Measurements from ENCODE around the gene BNC2. TPM values are rescaled to one million over a fixed set of nuclear protein-coding genes. Genes with fewer than 3 reads are reported as not detected.
"Not testable (repeated sequence)": the region's sequence is repeated elsewhere in the genome, so short reads cannot be mapped to it uniquely, and the experiment has no call there.

The BNC2 gene
- total and polyA plus RNA-seq, 4 donors, result 3.1 to 51.2 (median 16.9) TPM

DNA sequence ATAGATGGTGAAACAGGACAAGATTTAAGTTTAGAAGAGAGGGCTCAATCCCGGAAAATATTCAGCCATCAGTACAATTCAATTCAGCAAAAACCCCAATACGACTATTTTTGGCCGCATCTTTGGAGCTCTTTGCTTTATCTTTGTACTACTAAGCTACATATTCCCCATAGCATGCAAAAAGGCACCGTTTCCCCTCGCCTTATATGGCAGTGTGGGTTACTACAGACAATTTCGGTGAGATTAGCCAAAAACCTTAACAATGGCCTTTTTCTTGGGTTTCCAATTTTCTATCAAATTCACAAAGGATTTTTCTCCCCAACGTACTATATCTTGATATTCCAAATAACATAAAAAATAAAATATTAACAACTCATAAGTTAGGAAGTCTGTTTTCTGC, 382.6 kb downstream of the BNC2 start:
- H3K36me3 ChIP-seq (ENCODE audit: control insufficient read depth, insufficient read depth, low read length), result no peaks in the 10 kb centered on the region
- no CpG with 5 or more reads among the region's 7 CpGs for WGBS (ENCODE audit: insufficient coverage)
- no peaks in the 10 kb centered on the region for H3K27me3 ChIP-seq (ENCODE audit: control insufficient read depth, insufficient read depth, low read length)
- H3K9me3 ChIP-seq (ENCODE audit: control insufficient read depth, insufficient read depth, low read length), result no peaks in the 10 kb centered on the region
- no peak overlapping the region for H3K4me3 ChIP-seq (ENCODE audit: low read depth, low read length)
- H3K27ac ChIP-seq (ENCODE audit: low read depth, low read length), result no peak overlapping the region
- no peak for DNase-seq (ENCODE audit: low read depth in 4 of 6, low spot score in 6 of 6)
- no peaks in the 10 kb centered on the region for H3K4me1 ChIP-seq (ENCODE audit: control insufficient read depth, insufficient read depth, low read length)

DNA sequence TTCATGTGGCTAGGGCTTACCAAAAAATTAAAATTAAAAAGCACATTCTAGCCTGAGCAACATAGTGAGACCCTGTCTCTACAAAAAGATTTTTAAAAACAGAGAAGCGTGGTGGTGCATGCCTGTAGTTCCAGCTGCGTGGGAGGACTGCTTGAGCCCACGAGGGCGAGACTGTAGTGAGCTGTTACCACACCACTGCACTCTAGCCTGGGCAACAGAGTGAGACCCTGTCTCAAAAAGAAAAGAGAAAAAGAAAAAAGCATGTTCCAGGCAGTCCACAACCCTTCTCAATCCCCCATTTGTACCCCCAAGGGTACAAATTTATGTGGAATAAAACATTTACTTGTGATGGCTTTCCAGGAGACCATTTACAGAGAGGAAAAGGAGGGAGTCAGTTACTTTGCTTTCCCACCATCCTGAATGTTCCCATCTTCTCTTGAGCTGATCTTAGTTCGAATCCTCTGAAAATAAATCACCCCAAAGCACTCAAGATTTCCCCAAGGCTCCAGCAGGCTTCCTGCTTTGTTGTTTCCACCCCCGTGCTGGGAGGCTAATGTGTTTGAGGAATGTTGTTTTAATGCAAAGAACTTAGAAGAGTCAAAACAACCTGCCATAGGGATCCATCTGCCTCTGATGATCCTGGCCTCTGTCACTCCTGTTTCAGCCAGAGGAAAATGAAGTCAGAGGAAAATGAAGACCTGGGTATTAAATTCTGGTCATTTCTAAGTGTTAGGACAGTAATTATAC, 384.7 kb downstream of the BNC2 start:
- Histone ChIP-seq H3K27ac (ENCODE audit: low read depth, low read length) (no peak overlapping the region), H3K4me3 (ENCODE audit: low read depth, low read length) (no peak overlapping the region), H3K27me3 (ENCODE audit: control insufficient read depth, insufficient read depth, low read length) (no peaks in the 10 kb centered on the region), H3K4me1 (ENCODE audit: control insufficient read depth, insufficient read depth, low read length) (no peaks in the 10 kb centered on the region), H3K9me3 (ENCODE audit: control insufficient read depth, insufficient read depth, low read length) (no peaks in the 10 kb centered on the region), H3K36me3 (ENCODE audit: control insufficient read depth, insufficient read depth, low read length) (no peaks in the 10 kb centered on the region)
- DNase-seq (ENCODE audit: low read depth in 4 of 6, low spot score in 6 of 6), result no peak
- 90% methylated on average over 2 of the region's 6 CpGs for WGBS (ENCODE audit: insufficient coverage)

DNA sequence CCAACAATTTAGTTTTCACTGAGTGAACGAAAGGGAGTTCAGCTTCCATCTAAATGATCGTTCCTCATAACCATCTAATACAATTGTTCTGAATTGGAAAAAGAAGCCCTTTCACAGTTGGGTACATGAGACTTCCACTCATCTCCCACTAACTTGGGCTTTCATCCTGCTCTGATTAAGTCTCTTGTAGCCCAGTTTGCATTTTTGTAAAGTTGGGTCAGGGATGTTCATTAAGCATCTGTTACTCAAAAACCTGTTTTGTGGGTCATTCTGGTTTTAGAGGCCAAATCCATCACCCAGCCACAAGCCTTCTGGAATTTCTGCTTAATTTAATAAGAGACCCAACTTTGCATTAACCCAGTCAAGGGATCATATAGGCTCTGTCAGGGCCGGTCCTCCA, 385.3 kb downstream of the BNC2 start:
- WGBS (ENCODE audit: insufficient coverage), result 71% methylated on average over 1 of the region's 3 CpGs
- Histone ChIP-seq H3K9me3 (ENCODE audit: control insufficient read depth, insufficient read depth, low read length) (no peaks in the 10 kb centered on the region), H3K4me1 (ENCODE audit: control insufficient read depth, insufficient read depth, low read length) (no peaks in the 10 kb centered on the region), H3K27ac (ENCODE audit: low read depth, low read length) (no peak overlapping the region), H3K27me3 (ENCODE audit: control insufficient read depth, insufficient read depth, low read length) (no peaks in the 10 kb centered on the region), H3K4me3 (ENCODE audit: low read depth, low read length) (no peak overlapping the region), H3K36me3 (ENCODE audit: control insufficient read depth, insufficient read depth, low read length) (no peaks in the 10 kb centered on the region)
- DNase-seq (ENCODE audit: low read depth in 4 of 6, low spot score in 6 of 6), result no peak

DNA sequence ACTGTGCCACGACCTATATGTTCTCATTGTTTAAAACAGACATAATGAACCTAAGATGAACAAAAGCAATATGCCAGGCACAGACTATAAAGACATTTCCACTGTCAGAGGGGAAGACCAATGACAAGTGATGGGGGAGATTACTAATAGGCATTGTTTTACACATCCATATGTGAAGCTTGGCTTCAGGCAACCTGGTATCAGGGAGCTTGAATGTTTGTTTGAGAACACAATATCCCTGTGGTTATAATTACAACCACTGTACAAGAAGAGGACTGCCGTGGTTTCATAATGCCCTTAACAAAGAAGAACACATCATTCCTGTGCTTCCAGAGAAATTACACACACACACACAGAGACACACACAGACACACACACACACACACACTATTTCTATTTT, 385.7 kb downstream of the BNC2 start:
- no peaks in the 10 kb centered on the region for H3K4me1 ChIP-seq (ENCODE audit: control insufficient read depth, insufficient read depth, low read length)
- WGBS (ENCODE audit: insufficient coverage), result 67% methylated on average over 1 of the region's 2 CpGs
- no peak overlapping the region for H3K4me3 ChIP-seq (ENCODE audit: low read depth, low read length)
- no peaks in the 10 kb centered on the region for H3K9me3 ChIP-seq (ENCODE audit: control insufficient read depth, insufficient read depth, low read length)
- no peaks in the 10 kb centered on the region for H3K36me3 ChIP-seq (ENCODE audit: control insufficient read depth, insufficient read depth, low read length)
- H3K27me3 ChIP-seq (ENCODE audit: control insufficient read depth, insufficient read depth, low read length), result no peaks in the 10 kb centered on the region
- H3K27ac ChIP-seq (ENCODE audit: low read depth, low read length), result no peak overlapping the region
- peak in 1 of 6 donors; percentile 48 for DNase-seq (ENCODE audit: low read depth in 4 of 6, low spot score in 6 of 6)

DNA sequence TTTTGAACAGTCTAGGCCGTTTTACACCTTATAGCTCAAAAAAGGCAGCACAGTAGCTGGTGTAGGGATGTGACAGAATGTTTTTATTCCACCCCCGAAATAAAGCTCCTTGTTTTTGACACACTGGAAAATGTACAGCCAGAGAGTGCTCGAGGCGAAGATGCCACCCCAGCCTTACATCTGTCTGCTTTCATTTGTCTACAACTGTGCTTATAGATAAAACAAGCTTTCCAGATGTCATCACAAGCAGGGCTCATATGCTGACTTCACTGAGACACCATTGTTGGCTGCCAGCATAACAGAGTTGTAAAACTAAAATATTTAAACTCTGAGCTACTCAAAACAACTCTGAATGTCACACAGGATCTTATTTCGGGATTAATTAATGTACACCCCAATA, 386.3 kb downstream of the BNC2 start:
- H3K9me3 ChIP-seq (ENCODE audit: control insufficient read depth, insufficient read depth, low read length), result no peaks in the 10 kb centered on the region
- H3K36me3 ChIP-seq (ENCODE audit: control insufficient read depth, insufficient read depth, low read length), result no peaks in the 10 kb centered on the region
- WGBS (ENCODE audit: insufficient coverage), result 71% methylated on average over 2 of the region's 5 CpGs
- H3K4me3 ChIP-seq (ENCODE audit: low read depth, low read length), result no peak overlapping the region
- peak in 1 of 6 donors; percentile 76 for DNase-seq (ENCODE audit: low read depth in 4 of 6, low spot score in 6 of 6)
- no peaks in the 10 kb centered on the region for H3K4me1 ChIP-seq (ENCODE audit: control insufficient read depth, insufficient read depth, low read length)
- no peaks in the 10 kb centered on the region for H3K27me3 ChIP-seq (ENCODE audit: control insufficient read depth, insufficient read depth, low read length)
- H3K27ac ChIP-seq (ENCODE audit: low read depth, low read length), result no peak overlapping the region

DNA sequence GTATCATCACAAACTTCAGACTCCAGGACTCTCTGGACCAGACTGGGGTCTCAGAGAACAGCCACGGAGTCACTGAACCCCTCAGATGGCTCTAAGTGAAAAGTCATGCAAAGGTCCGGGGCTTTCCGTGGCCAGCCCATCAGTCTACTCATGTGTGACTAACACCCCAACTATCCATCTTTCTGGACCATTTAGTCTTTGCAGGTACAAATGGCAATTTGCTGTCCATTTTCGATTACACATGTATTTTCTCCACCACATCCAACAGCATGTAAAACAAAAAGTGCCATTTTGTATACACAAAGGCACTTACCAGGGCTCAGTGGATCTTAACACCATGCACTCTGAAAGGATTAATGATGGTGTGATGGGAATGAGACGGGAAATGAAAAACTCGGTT, 387.7 kb downstream of the BNC2 start:
- no peaks in the 10 kb centered on the region for H3K27me3 ChIP-seq (ENCODE audit: control insufficient read depth, insufficient read depth, low read length)
- no peak overlapping the region for H3K4me3 ChIP-seq (ENCODE audit: low read depth, low read length)
- no peaks in the 10 kb centered on the region for H3K9me3 ChIP-seq (ENCODE audit: control insufficient read depth, insufficient read depth, low read length)
- DNase-seq (ENCODE audit: low read depth in 4 of 6, low spot score in 6 of 6), result no peak
- no peaks in the 10 kb centered on the region for H3K36me3 ChIP-seq (ENCODE audit: control insufficient read depth, insufficient read depth, low read length)
- no peaks in the 10 kb centered on the region for H3K4me1 ChIP-seq (ENCODE audit: control insufficient read depth, insufficient read depth, low read length)
- 78% methylated on average over 4 of the region's 6 CpGs for WGBS (ENCODE audit: insufficient coverage)
- H3K27ac ChIP-seq (ENCODE audit: low read depth, low read length), result no peak overlapping the region

DNA sequence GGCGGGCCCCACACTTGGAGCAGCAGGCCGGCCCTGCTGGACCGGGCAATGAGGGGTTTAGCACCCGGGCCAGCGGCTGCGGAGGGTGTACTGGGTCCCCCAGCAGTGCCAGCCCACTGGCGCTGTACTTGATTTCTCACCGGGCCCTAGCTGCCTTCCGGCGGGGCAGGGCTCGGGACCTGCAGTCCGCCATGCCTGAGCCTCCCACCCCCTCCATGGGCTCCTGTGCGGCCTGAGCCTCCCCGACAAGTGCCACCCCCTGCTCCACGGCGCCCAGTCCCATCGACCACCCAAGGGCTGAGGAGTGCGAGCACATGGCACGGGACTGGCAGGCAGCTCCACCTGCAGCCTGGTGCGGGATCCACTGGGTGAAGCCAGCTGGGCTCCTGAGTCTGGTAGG, 389.9 kb downstream of the BNC2 start:
- H3K27me3 ChIP-seq (ENCODE audit: control insufficient read depth, insufficient read depth, low read length); DNase-seq (ENCODE audit: low read depth in 4 of 6, low spot score in 6 of 6); H3K9me3 ChIP-seq (ENCODE audit: control insufficient read depth, insufficient read depth, low read length); H3K27ac ChIP-seq (ENCODE audit: low read depth, low read length); H3K36me3 ChIP-seq (ENCODE audit: control insufficient read depth, insufficient read depth, low read length); H3K4me1 ChIP-seq (ENCODE audit: control insufficient read depth, insufficient read depth, low read length); H3K4me3 ChIP-seq (ENCODE audit: low read depth, low read length): not testable (repeated sequence)
- WGBS (ENCODE audit: insufficient coverage), result 97% methylated on average over 19 of the region's 20 CpGs

DNA sequence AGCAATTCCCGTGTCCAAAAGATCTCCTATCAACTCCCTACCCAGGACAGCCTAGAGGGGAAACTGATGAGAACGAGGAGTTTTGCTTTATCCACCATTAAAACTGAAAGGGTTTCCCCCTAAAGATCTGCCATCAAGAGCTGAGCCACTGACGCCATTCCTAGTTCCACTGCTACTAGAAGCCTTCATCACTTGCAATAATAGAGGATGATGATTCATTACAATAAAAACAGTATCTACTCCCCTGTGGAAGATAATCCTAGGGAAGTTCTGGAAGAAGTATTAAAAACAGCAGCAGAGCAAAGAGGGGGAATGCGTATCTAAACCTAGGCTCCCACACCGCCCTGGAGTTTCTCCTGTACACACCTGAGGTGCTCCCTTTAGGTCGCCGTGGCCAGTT, 394.5 kb downstream of the BNC2 start:
- Histone ChIP-seq H3K27me3 (ENCODE audit: control insufficient read depth, insufficient read depth, low read length) (no peaks in the 10 kb centered on the region), H3K36me3 (ENCODE audit: control insufficient read depth, insufficient read depth, low read length) (no peaks in the 10 kb centered on the region), H3K27ac (ENCODE audit: low read depth, low read length) (no peak overlapping the region), H3K9me3 (ENCODE audit: control insufficient read depth, insufficient read depth, low read length) (no peaks in the 10 kb centered on the region), H3K4me1 (ENCODE audit: control insufficient read depth, insufficient read depth, low read length) (no peaks in the 10 kb centered on the region), H3K4me3 (ENCODE audit: low read depth, low read length) (no peak overlapping the region)
- WGBS (ENCODE audit: insufficient coverage), result 100% methylated on average over 3 of the region's 7 CpGs
- no peak for DNase-seq (ENCODE audit: low read depth in 4 of 6, low spot score in 6 of 6)

DNA sequence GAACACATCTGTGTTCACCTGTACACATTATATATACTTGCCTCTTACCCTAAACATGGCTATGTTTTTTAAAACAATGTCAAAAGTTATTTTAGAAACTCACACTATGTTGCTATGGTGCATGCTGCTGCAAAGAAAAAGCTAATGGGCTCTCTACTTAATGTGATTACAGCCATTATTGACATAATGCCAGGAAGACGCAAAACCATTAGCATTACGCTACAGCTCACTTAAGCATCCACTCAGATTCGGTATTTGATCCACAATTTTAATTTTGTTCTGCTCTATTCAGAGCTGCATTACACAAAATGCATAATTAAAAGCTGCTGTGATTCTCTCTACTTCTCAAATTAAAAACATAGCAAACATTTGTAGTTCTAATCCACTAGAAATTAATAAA, 395.2 kb downstream of the BNC2 start:
- Histone ChIP-seq H3K27ac (ENCODE audit: low read depth, low read length) (no peak overlapping the region), H3K36me3 (ENCODE audit: control insufficient read depth, insufficient read depth, low read length) (no peaks in the 10 kb centered on the region), H3K9me3 (ENCODE audit: control insufficient read depth, insufficient read depth, low read length) (no peaks in the 10 kb centered on the region), H3K4me3 (ENCODE audit: low read depth, low read length) (no peak overlapping the region), H3K4me1 (ENCODE audit: control insufficient read depth, insufficient read depth, low read length) (no peaks in the 10 kb centered on the region), H3K27me3 (ENCODE audit: control insufficient read depth, insufficient read depth, low read length) (no peaks in the 10 kb centered on the region)
- DNase-seq (ENCODE audit: low read depth in 4 of 6, low spot score in 6 of 6), result peak in 1 of 6 donors; percentile 84
- 90% methylated on average over 2 of the region's 3 CpGs for WGBS (ENCODE audit: insufficient coverage)

DNA sequence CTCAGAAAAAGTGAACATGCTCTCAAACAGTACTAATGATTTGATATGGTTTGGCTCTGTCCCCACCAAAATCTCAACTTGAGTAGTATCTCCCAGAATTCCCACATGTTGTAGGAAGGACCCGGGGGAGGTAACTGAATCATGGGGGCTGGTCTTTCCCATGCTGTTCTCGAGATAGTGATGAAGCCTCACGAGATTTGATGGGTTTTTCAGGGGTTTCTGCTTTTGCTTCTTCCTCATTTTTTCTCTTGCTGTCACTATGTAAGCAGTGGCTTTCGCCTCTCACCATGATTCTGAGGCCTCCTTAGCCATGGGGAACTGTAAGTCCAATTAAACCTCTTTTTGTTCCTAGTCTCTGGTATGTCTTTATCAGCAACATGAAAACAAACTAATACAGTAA, 401.3 kb downstream of the BNC2 start:
- Histone ChIP-seq H3K27me3 (ENCODE audit: control insufficient read depth, insufficient read depth, low read length) (no peaks in the 10 kb centered on the region), H3K9me3 (ENCODE audit: control insufficient read depth, insufficient read depth, low read length) (no peaks in the 10 kb centered on the region), H3K4me3 (ENCODE audit: low read depth, low read length) (no peak overlapping the region), H3K36me3 (ENCODE audit: control insufficient read depth, insufficient read depth, low read length) (no peaks in the 10 kb centered on the region), H3K4me1 (ENCODE audit: control insufficient read depth, insufficient read depth, low read length) (no peaks in the 10 kb centered on the region), H3K27ac (ENCODE audit: low read depth, low read length) (no peak overlapping the region)
- 80% methylated on average over 1 of the region's 4 CpGs for WGBS (ENCODE audit: insufficient coverage)
- no peak for DNase-seq (ENCODE audit: low read depth in 4 of 6, low spot score in 6 of 6)

All from spinal cord (tissue), 10 donors.